Measurements from ENCODE around the gene CYP26A1. TPM values are rescaled to one million over a fixed set of nuclear protein-coding genes. Genes with fewer than 3 reads are reported as not detected.

The CYP26A1 gene
- total RNA-seq, 1 donor, result not detected

- Histone ChIP-seq H3K79me2 (ENCODE audit: insufficient read depth, low read length) (no peaks in the 10 kb centered on the region), H3K27ac (ENCODE audit: low read depth, low read length) (no peak within 1 kb of the TSS), H3K4me3 (ENCODE audit: insufficient read depth, low read length) (peak within 1 kb of the TSS; percentile 33), H3K27me3 (ENCODE audit: insufficient read depth, low read length) (peaks cover 68% of the 10 kb centered on the region), H2AFZ (ENCODE audit: low read length) (no peak within 1 kb of the TSS), H3K4me1 (ENCODE audit: insufficient read depth, low read length) (peaks cover 6% of the 10 kb centered on the region), H4K20me1 (ENCODE audit: insufficient read depth, low read length) (no peaks in the 10 kb centered on the region), H3K4me2 (ENCODE audit: insufficient read depth, low read length) (peak within 1 kb of the TSS; percentile 48), H3K36me3 (ENCODE audit: insufficient read depth, low read length) (no peaks in the 10 kb centered on the region), H3K9me3 (ENCODE audit: low read depth, low read length) (no peaks in the 10 kb centered on the region)
- DNase-seq (ENCODE audit: insufficient read length, low spot score, missing footprints), result peak; percentile 54
- TF ChIP-seq, protein P1, sequence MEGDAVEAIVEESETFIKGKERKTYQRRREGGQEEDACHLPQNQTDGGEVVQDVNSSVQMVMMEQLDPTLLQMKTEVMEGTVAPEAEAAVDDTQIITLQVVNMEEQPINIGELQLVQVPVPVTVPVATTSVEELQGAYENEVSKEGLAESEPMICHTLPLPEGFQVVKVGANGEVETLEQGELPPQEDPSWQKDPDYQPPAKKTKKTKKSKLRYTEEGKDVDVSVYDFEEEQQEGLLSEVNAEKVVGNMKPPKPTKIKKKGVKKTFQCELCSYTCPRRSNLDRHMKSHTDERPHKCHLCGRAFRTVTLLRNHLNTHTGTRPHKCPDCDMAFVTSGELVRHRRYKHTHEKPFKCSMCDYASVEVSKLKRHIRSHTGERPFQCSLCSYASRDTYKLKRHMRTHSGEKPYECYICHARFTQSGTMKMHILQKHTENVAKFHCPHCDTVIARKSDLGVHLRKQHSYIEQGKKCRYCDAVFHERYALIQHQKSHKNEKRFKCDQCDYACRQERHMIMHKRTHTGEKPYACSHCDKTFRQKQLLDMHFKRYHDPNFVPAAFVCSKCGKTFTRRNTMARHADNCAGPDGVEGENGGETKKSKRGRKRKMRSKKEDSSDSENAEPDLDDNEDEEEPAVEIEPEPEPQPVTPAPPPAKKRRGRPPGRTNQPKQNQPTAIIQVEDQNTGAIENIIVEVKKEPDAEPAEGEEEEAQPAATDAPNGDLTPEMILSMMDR (IDR thresholded peaks at IDR 0.05; ENCODE audit: extremely low read depth, low read depth, low read length), result no peak
Observed at GRCh38 chr10:93059975-93060886, 13.5 kb upstream of the CYP26A1 start, which contains the start of gene CYP26C1. TSS of gene CYP26C1 (plus strand) at chr10:93060798. CDS start at chr10:93061264, 466 bp downstream.

DNA sequence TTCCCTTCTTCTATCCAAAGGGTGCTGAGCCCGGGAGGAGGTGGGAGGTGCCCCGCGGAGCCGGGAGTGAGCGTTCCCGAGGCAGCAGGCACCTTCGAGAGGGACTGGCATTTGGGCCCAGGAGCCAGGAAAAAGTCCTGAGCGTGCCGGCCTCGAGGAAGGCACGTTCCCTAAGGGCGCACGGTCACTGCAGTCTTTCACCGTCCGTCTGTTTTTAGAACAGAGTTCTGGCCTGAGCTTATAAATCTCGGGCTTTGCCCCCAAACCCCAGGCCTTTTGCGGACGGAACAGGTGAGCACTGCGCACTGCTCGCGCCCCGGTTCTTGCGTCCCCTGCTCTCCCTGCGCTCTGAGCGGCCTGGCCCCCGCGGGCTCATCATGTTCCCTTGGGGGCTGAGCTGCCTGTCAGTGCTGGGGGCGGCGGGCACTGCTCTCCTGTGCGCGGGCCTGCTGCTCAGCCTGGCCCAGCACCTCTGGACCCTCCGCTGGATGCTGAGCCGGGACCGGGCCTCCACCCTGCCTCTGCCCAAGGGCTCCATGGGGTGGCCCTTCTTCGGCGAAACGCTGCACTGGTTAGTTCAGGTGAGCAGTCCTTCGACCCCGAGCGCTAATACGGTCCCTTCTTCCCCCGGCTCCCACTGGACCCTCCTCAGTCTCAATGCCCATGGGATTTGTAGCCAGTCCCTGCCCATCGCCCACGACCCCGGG lies 12.7 kb upstream of the CYP26A1 start:
- H4K20me1 ChIP-seq (ENCODE audit: insufficient read depth, low read length), result no peaks in the 10 kb centered on the region
- TF ChIP-seq, protein P1 (IDR thresholded peaks at IDR 0.05; ENCODE audit: extremely low read depth, low read depth, low read length), result no peak
- peak; percentile 86 for DNase-seq (ENCODE audit: insufficient read length, low spot score, missing footprints)
- H2AFZ ChIP-seq (ENCODE audit: low read length), result no peak overlapping the region
- peak overlapping the region; percentile 33 for H3K4me3 ChIP-seq (ENCODE audit: insufficient read depth, low read length)
- peak overlapping the region; percentile 48 for H3K4me2 ChIP-seq (ENCODE audit: insufficient read depth, low read length)
- H3K36me3 ChIP-seq (ENCODE audit: insufficient read depth, low read length), result no peaks in the 10 kb centered on the region
- H3K27ac ChIP-seq (ENCODE audit: low read depth, low read length), result no peak overlapping the region
- H3K4me1 ChIP-seq (ENCODE audit: insufficient read depth, low read length), result peaks cover 6% of the 10 kb centered on the region
- no peaks in the 10 kb centered on the region for H3K9me3 ChIP-seq (ENCODE audit: low read depth, low read length)
- no peaks in the 10 kb centered on the region for H3K79me2 ChIP-seq (ENCODE audit: insufficient read depth, low read length)
- H3K27me3 ChIP-seq (ENCODE audit: insufficient read depth, low read length), result peaks cover 74% of the 10 kb centered on the region

DNA sequence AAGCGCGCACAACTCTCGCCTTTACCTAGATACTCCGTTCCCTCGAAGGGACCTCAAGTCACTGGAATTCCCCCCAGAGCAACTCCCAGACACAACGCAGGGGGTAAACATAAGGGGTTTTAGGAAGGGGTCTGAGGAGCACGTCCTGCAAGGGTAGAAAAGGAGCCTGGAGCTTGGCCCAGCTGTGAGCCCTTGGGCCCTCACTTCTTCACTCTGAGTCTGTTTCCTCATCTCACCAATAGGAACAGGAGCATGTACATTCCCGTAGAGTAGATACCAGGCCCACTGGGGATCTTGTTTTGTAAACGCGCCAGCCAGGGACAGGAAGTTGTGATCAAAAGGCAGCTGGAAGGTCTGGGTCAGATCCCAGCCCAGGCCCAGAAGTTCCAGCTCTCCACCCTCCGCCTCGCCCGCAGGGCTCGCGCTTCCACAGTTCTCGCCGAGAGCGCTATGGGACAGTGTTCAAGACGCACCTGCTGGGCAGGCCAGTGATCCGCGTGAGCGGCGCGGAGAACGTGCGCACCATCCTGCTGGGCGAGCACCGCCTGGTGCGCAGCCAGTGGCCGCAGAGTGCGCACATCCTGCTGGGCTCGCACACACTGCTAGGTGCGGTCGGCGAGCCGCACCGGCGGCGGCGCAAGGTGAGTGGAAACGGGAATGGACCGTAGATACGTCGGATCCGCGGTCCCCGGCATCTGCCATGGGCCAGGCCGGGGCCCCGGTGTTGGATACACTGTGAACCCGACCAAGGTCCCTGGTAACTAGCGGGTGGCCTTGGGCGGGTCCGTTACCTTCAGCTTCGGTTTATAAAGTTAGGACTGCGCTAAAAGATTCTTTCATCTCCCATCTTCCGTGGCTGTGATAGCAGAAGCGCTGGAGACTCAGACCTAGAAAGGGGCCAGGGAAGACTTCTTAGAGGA lies 11.8 kb upstream of the CYP26A1 start:
- H3K4me2 ChIP-seq (ENCODE audit: insufficient read depth, low read length), result peak overlapping the region; percentile 81
- H3K9me3 ChIP-seq (ENCODE audit: low read depth, low read length), result no peaks in the 10 kb centered on the region
- H3K4me3 ChIP-seq (ENCODE audit: insufficient read depth, low read length), result peak overlapping the region; percentile 54
- no peak overlapping the region for H2AFZ ChIP-seq (ENCODE audit: low read length)
- H4K20me1 ChIP-seq (ENCODE audit: insufficient read depth, low read length), result no peaks in the 10 kb centered on the region
- DNase-seq (ENCODE audit: insufficient read length, low spot score, missing footprints), result peak; percentile 95
- no peaks in the 10 kb centered on the region for H3K36me3 ChIP-seq (ENCODE audit: insufficient read depth, low read length)
- peaks cover 80% of the 10 kb centered on the region for H3K27me3 ChIP-seq (ENCODE audit: insufficient read depth, low read length)
- TF ChIP-seq, protein P1 (IDR thresholded peaks at IDR 0.05; ENCODE audit: extremely low read depth, low read depth, low read length), result no peak
- no peak overlapping the region for H3K27ac ChIP-seq (ENCODE audit: low read depth, low read length)
- H3K79me2 ChIP-seq (ENCODE audit: insufficient read depth, low read length), result no peaks in the 10 kb centered on the region
- peaks cover 6% of the 10 kb centered on the region for H3K4me1 ChIP-seq (ENCODE audit: insufficient read depth, low read length)
